Measurements from ENCODE around the gene NFS1.

The NFS1 gene

GRCh38 chr20:35621560-35621946 lies 77.6 kb downstream of the NFS1 start:
- H3K4me1 ChIP-seq (ENCODE audit: control insufficient read depth, insufficient read depth, low read length), result no peaks in the 10 kb centered on the region
- H3K4me3 ChIP-seq (ENCODE audit: low read depth, low read length), result no peak overlapping the region
- peaks cover 14% of the 10 kb centered on the region for H3K36me3 ChIP-seq (ENCODE audit: control insufficient read depth, insufficient read depth, low read length)
- H3K9ac ChIP-seq (ENCODE audit: low read depth, low read length), result no peak overlapping the region
- peaks cover 11% of the 10 kb centered on the region for H3K27me3 ChIP-seq (ENCODE audit: control insufficient read depth, insufficient read depth, low read length)
- no peaks in the 10 kb centered on the region for H3K9me3 ChIP-seq (ENCODE audit: control insufficient read depth, insufficient read depth, low read length)

GRCh38 chr20:35620818-35621559 lies 78.2 kb downstream of the NFS1 start:
- H3K4me3 ChIP-seq (ENCODE audit: low read depth, low read length), result no peak overlapping the region
- peaks cover 9% of the 10 kb centered on the region for H3K36me3 ChIP-seq (ENCODE audit: control insufficient read depth, insufficient read depth, low read length)
- no peak overlapping the region for H3K9ac ChIP-seq (ENCODE audit: low read depth, low read length)
- no peaks in the 10 kb centered on the region for H3K9me3 ChIP-seq (ENCODE audit: control insufficient read depth, insufficient read depth, low read length)
- H3K4me1 ChIP-seq (ENCODE audit: control insufficient read depth, insufficient read depth, low read length), result no peaks in the 10 kb centered on the region
- peaks cover 11% of the 10 kb centered on the region for H3K27me3 ChIP-seq (ENCODE audit: control insufficient read depth, insufficient read depth, low read length)

- no peaks in the 10 kb centered on the region for H3K9me3 ChIP-seq (ENCODE audit: control insufficient read depth, insufficient read depth, low read length)
- peak overlapping the region; percentile 47 for H3K9ac ChIP-seq (ENCODE audit: low read depth, low read length)
- no peaks in the 10 kb centered on the region for H3K4me1 ChIP-seq (ENCODE audit: control insufficient read depth, insufficient read depth, low read length)
- peaks cover 11% of the 10 kb centered on the region for H3K27me3 ChIP-seq (ENCODE audit: control insufficient read depth, insufficient read depth, low read length)
- H3K4me3 ChIP-seq (ENCODE audit: low read depth, low read length), result peak overlapping the region; percentile 70
- no peaks in the 10 kb centered on the region for H3K36me3 ChIP-seq (ENCODE audit: control insufficient read depth, insufficient read depth, low read length)
These were observed 79.7 kb downstream of the NFS1 start for GRCh38 chr20:35619196-35620095.

GRCh38 chr20:35618263-35619131 lies 80.7 kb downstream of the NFS1 start:
- Histone ChIP-seq H3K9ac (ENCODE audit: low read depth, low read length) (no peak overlapping the region), H3K36me3 (ENCODE audit: control insufficient read depth, insufficient read depth, low read length) (no peaks in the 10 kb centered on the region), H3K27me3 (ENCODE audit: control insufficient read depth, insufficient read depth, low read length) (peaks cover 15% of the 10 kb centered on the region), H3K4me3 (ENCODE audit: low read depth, low read length) (peak overlapping the region; percentile 70), H3K9me3 (ENCODE audit: control insufficient read depth, insufficient read depth, low read length) (no peaks in the 10 kb centered on the region), H3K4me1 (ENCODE audit: control insufficient read depth, insufficient read depth, low read length) (no peaks in the 10 kb centered on the region)
